ENCODE data around the gene ASB4.

The ASB4 gene

GRCh38 chr7:95589031-95589430 lies 103.3 kb downstream of the ASB4 start:
- no peak overlapping the region for H3K27ac ChIP-seq (replicated peaks)
- TF ChIP-seq CTCF (IDR thresholded peaks at IDR 0.05; ENCODE audit: insufficient read depth, low read length) (no peak), SPI1 (IDR thresholded peaks at IDR 0.05; ENCODE audit: borderline replicate concordance, low read depth) (no peak), GABPA (IDR thresholded peaks at IDR 0.05; ENCODE audit: low read depth) (no peak), REST (IDR thresholded peaks at IDR 0.05; ENCODE audit: insufficient replicate concordance, low read depth) (no peak), POLR2AphosphoS5 (IDR thresholded peaks at IDR 0.05; ENCODE audit: low read depth) (no peak)
- H3K4me3 ChIP-seq (replicated peaks; ENCODE audit: insufficient read depth, low read length): no peak overlapping the region
- no peak for DNase-seq (ENCODE audit: low read depth in 1 of 2, low spot score in 1 of 2)
- no peaks in the 10 kb centered on the region for H3K27me3 ChIP-seq (ENCODE audit: insufficient read depth, poor library complexity, severe bottlenecking)

- TF ChIP-seq SPI1 (IDR thresholded peaks at IDR 0.05; ENCODE audit: borderline replicate concordance, low read depth) (no peak), REST (IDR thresholded peaks at IDR 0.05; ENCODE audit: insufficient replicate concordance, low read depth) (no peak), GABPA (IDR thresholded peaks at IDR 0.05; ENCODE audit: low read depth) (no peak), CTCF (IDR thresholded peaks at IDR 0.05; ENCODE audit: insufficient read depth, low read length) (no peak), POLR2AphosphoS5 (IDR thresholded peaks at IDR 0.05; ENCODE audit: low read depth) (no peak)
- DNase-seq (ENCODE audit: low read depth in 1 of 2, low spot score in 1 of 2): no peak
- no peaks in the 10 kb centered on the region for H3K27me3 ChIP-seq (ENCODE audit: insufficient read depth, poor library complexity, severe bottlenecking)
- H3K27ac ChIP-seq (replicated peaks): no peak overlapping the region
- no peak overlapping the region for H3K4me3 ChIP-seq (replicated peaks; ENCODE audit: insufficient read depth, low read length)
These were observed 104.0 kb downstream of the ASB4 start for GRCh38 chr7:95589766-95590165.

All from HL-60 (cell line).